Activated effector memory CD4-positive, alpha-beta T cell treated with anti-CD3 and anti-CD28 coated beads, Interleukin-2, amount 50 U/mL, for 16 hours (primary cell): ENCODE data around the gene TNRC6C.
"Not testable (repeated sequence)": the region's sequence is repeated elsewhere in the genome, so short reads cannot be mapped to it uniquely, and the experiment has no call there.

Experiments used
- DNase-seq: peaks from one replicate; pipeline ENCODE4 v3.0.0-alpha.2; 2020

TNRC6C gene

GRCh38 chr17:78128551-78129350 is 170.2 kb downstream of the TNRC6C start, which contains the start of gene TMC6:
Gene TMC6 (minus strand): TSS chr17:78128755. CDS start chr17:78126832, 1,923 bp downstream.
- peak; percentile 89 for DNase-seq

GRCh38 chr17:78129351-78130089 is 171.0 kb downstream of the TNRC6C start:
- DNase-seq = peak; percentile 79

GRCh38 chr17:78130090-78130436 is 171.6 kb downstream of the TNRC6C start:
- DNase-seq = no peak

- DNase-seq = peak; percentile 90
These were observed 172.1 kb downstream of the TNRC6C start, which contains the start of gene TMC8 for GRCh38 chr17:78130437-78131101. Gene TMC8 (plus strand): TSS chr17:78130771. CDS start chr17:78131589, 818 bp downstream.

GRCh38 chr17:78131172-78132083 is 172.9 kb downstream of the TNRC6C start:
- peak; percentile 86 for DNase-seq

- peak; percentile 88 for DNase-seq
These were observed 173.7 kb downstream of the TNRC6C start for GRCh38 chr17:78132084-78132676.

- DNase-seq = peak; percentile 73
These were observed 174.3 kb downstream of the TNRC6C start for GRCh38 chr17:78132767-78133178.

- peak; percentile 69 for DNase-seq
These were observed 174.9 kb downstream of the TNRC6C start for GRCh38 chr17:78133179-78133951.

- peak; percentile 90 for DNase-seq
These were observed 175.7 kb downstream of the TNRC6C start for GRCh38 chr17:78133971-78134898.

- DNase-seq = peak; percentile 61
These were observed 176.4 kb downstream of the TNRC6C start for GRCh38 chr17:78134899-78135385.

GRCh38 chr17:78135858-78136500 is 177.5 kb downstream of the TNRC6C start:
- no peak for DNase-seq

- peak; percentile 79 for DNase-seq
These were observed 179.1 kb downstream of the TNRC6C start for GRCh38 chr17:78137392-78138203.

GRCh38 chr17:78138204-78139060 is 179.9 kb downstream of the TNRC6C start:
- DNase-seq = no peak

GRCh38 chr17:78139861-78140168 is 181.3 kb downstream of the TNRC6C start:
- DNase-seq = not testable (repeated sequence)

- peak; percentile 96 for DNase-seq
These were observed 181.9 kb downstream of the TNRC6C start for GRCh38 chr17:78140169-78141051.

GRCh38 chr17:78141437-78142118 is 183.1 kb downstream of the TNRC6C start:
- DNase-seq = no peak
